Neural progenitor cell (in vitro differentiated cells): ENCODE measurements around the gene MT1H.

Experiments used
- CTCF ChIP-seq: fragments of 200-600 bp; sonication (generic); IDR thresholded peaks from 2 replicates; pipeline ENCODE4 v1.5.1; 2017; ENCODE audit warnings: antibody characterized with exemption, mild to moderate bottlenecking
- EZH2 ChIP-seq: fragments of 200-600 bp; sonication (generic); IDR thresholded peaks from 2 replicates; pipeline ENCODE4 v1.6.1; 2017; ENCODE audit warnings: antibody characterized with exemption, mild to moderate bottlenecking, moderate library complexity
- EZH2phosphoT487 ChIP-seq: fragments of 200-600 bp; sonication (generic); IDR thresholded peaks from 2 replicates; pipeline ENCODE4 v1.6.1; 2017; ENCODE audit warnings: antibody characterized with exemption

DNA sequence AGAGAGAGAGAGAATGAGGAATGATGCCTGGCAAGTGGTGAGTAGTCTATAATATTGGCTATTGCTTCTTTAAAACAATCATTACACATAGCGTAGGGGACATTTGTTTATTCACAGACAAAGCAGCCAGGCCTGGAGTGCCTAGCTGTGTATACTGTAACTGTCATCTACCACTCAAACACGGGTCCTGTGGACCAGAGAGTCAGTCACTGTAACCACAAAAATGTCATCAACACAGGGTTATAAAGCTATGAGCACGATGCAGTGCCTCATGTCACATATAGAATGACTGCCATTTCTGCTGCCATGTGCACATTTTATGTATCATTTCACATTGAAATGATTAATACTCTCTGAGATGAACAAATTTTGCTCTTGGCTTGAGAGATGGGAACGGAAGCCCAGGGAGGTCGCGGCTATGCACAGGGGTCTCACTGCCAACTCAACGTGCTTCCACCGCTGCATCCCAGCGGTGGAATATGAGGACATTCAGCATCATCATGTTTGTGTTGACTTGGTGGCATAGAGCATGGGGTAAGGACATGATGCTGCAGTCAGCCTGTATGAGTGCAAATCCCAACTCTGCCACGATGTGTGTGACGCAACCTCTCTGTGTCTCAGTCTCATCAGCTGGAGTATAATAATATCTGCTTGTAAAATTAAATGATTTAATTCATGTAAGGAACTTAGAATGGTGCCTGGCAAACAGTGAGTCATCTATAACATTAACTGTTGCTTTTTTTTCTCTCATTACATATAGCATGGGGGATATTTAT is 3.3 kb downstream of the MT1H start:
- TF ChIP-seq CTCF (no peak), EZH2phosphoT487 (no peak), EZH2 (no peak)
